GM19438 (cell line): ENCODE measurements around the gene BANF2.

Experiments
- ATAC-seq: cut with Tn5 transposase; IDR thresholded peaks from one replicate; pipeline ENCODE4 v1.9.1; 2021; ENCODE audit warnings: low read depth; ENCODE audit not compliant: unreplicated experiment

Gene BANF2

DNA sequence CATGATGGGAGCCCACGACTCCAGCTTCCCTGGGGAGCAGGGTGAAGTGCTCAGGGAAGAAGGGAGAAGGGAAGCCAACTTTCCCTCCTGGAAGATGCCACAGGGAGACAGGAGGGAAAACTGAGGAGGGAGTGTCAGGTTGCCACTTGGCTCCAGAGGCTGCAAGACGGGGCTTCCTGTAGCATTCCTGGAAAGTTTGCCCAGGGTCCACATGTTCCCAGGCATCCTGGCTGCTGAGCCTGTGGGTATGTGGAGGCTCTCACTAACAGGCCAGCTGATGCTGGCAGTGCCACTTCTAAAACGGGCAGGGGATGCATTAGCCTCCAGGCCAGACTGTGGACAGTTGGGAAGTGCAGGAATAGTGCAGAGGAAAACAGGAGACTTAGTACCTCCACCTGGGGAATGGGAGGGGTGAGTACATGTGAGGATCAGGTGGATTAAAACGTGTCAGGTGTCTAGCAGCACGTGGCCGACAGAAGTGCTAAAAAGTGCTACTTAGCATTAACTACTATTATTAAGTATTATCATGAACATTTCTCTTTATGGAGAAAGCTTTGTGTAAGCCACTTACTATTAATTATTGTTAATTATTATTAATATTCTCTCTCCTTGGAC, 33.2 kb downstream of the BANF2 start:
- no peak for ATAC-seq

DNA sequence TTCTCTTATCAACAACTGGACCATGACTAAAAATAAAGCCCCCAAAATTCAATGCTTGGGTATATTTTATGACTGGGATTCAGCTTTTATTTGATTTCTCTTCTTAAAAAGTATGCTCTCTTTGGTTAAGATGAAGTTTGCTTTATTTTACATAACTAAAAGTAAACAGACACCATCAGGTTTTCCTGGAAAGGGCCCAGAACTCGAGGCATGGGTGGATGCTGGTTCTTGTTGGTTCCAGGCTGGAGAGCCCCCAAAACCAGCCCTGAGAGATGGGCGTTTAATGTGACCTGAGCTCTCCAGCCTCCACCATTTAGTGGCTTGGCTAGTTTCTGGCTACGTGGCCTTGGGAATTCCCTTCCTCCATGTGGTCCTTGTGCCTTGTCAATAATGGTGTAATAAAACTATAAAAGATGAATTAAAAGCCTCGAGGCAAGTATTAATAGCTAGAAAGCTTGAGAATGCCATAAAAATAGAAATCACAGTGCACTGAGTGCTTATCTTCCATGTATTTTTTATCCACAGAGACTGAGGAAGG, 34.1 kb downstream of the BANF2 start:
- no peak for ATAC-seq

DNA sequence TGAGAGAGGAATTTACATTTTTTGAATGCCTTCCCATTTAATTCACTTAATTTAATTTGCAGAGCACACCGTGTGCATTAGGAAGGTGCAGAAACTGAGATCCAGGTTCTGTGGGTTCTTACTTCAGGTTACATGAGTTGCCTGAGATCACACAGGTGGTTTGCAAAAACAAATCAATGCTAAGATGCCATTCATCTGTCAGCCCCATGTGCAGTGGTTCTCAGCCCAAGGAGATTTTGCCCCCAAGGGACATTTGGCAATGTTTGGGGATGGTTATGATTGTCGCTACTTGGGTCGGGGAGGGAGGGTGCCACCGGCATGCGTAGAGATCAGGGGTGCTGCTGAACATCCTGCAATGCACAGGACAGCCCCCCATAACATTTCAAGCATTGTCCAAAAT, 34.6 kb downstream of the BANF2 start:
- no peak for ATAC-seq

DNA sequence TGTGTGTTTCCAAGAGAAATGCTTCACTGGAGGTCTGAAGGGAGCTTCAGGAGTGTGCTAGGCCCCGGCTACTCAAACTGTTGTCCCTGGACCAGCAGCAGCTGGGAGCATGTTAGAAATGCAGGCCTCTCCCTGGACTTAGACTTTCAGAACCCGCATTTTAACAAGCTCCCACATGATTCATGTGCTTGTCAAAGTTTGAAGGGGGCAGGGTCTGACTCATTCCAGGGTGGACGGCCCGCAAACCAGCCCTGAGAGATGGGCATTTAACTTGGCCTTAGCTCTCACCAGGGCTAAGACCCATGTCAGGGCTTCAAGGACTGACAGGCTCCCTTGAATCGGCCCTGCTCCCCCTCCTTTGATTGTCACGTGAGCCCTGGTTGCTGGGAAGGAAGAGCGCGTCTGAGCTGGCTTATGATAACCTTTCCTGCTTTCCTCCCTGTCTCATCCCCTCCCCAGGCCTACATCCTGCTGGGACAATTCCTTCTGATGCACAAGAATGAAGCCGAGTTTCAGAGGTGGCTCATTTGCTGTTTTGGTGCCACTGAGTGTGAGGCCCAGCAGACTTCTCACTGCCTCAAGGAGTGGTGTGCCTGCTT, 35.5 kb downstream of the BANF2 start:
- ATAC-seq = no peak

GRCh38 chr20:17735959-17736621, 36.3 kb downstream of the BANF2 start:
- no peak for ATAC-seq

DNA sequence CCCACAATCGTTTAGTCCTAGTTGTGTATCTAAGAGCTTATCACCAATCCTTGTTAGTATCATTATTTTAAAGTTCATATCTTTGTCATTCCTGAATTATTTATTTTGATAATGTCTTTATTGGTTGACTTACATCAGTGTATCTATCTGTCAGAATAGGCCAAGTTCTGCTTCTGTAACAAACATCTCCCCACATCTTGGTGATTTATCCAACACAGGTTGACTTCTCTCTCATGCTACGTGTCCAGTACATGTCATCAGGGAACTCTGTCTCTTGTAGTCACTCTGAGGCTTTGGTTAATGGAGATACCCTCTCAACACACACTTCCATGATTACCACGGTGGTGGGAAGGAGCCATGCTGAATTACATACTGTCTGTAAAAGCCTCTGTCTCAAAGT, 38.4 kb downstream of the BANF2 start:
- no peak for ATAC-seq

- no peak for ATAC-seq
Observed at GRCh38 chr20:17741220-17741619, 41.5 kb downstream of the BANF2 start.

DNA sequence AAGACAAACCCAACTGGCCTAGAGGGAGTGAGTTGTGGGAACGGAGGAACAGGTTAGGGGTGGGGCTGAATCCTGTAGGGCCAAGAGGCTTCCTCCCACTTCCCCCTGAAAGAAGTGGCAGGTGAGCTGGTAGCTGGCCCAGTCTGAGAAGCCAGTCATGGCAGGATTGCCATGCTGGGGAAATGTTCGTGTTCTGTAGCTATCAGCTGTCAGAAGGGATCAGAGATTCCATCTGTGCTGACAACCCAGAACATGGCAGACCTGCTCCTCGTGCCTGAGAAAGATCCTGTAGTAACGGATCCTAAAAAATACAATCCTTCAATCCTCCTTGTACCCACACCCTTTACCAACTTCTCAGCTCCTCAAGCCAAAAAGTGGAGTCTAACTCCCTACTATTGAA, 43.0 kb downstream of the BANF2 start:
- no peak for ATAC-seq

GRCh38 chr20:17743677-17744076, 43.9 kb downstream of the BANF2 start:
- ATAC-seq = no peak

GRCh38 chr20:17747431-17747846, 47.7 kb downstream of the BANF2 start:
- ATAC-seq = no peak

DNA sequence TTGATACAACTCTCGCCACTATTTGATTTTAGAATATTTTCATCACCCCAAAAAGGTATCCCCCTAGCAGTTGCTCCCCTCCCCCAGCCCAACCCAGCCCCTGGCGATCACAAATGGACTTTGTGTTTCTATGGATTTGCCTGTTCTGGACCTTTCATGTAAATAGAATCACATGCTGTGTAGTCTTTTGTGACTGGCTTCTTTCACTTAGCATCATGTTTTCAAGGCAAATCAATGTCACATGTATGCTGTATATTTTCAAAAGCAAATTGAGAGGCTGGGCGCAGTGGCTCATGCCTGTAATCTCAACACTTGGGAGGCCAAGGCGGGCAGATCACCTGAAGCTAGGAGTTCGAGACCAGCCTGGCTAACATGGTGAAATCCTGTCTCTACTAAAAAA, 48.5 kb downstream of the BANF2 start:
- ATAC-seq = no peak

DNA sequence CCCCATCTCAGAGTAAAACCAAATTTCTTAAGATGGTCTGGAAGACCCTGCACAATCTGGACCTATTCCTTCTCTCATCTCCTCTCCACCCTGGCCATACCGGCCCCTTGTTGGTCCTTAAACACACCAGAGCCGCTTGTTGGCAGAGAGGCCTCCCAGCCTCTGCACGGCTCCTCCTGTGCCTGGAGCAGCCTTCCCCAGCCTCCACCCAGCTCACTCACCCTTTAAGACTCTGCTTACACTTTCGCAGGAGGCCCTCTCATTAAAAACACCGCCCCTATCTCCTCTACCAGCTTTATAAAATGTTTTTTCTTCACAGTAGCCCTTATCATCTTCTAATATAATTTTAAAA, 49.8 kb downstream of the BANF2 start:
- ATAC-seq = no peak

DNA sequence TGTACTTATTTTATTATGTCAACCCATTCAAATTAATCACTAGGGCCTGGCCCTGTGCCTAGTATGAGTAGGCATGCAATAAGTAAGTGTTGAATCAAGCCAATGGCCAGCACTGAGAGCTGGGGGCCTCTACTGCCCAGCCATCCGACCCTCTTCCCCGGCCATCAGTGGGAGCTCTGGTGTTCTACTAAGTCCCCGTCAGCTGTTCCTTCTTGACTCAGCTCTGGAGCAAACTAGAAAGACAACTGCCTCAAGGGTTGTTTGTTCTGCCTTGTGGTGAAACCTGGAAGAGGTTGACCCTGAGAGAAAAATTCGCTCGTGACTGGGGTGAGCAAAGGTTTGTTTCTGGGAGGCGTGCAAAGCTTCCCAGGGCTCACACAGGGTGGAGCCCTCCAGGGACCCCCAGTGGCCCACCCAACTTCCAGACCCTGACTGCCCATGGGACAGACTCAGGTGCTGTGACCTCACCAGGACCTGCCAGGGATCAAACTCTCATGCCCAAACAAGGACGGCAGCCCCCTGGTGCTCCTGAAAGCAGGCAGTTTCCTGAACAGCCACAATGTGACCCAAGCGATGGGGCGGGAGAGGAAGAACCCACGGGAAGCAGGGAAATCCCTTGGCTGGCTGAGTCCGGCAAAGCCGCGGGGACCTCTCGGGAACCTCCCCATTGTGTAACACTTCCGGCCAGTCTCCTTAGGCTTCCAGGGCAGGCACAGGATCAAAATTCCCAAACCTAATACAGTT, 50.4 kb downstream of the BANF2 start:
- no peak for ATAC-seq

GRCh38 chr20:17750722-17751045, 50.9 kb downstream of the BANF2 start:
- ATAC-seq = no peak

DNA sequence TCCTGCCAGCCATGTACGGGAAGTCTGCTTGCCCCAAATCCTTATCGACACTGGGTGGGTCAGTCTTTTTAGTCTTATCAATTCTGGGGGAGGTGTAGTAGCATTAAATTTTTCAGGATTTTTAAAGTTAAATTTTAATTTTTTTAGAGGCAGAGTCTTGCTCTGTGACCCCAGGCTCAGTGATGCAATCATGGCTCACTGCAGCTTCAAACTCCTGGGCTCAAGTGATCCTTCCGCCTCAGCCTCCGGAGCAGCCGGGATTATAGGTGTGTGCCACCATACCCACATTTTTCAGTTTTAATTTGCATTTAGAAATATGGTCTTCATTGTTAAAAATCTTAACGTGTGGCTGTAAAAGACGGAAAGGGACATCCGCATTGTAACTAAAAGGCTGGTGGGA, 51.9 kb downstream of the BANF2 start:
- no peak for ATAC-seq

DNA sequence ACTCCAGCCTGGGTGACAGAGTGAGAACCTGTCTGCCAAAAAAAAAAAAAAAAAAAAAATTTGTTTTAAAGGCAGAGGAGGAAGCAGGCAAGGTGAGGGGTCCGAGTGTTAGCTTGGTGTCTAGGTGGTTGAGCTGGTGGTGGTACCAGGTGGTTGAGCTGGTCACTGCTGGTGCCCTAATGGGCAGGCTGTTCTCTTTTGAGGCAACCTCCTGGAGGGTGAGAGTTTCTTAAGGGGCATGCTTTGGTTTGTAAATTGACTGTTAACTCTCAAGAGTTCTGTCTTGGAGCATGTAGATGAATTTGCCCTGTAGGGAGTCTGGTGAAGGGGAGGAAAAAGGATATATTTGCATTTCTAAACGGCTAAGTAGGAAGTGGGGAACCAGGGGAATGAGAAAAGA, 52.7 kb downstream of the BANF2 start:
- no peak for ATAC-seq

- no peak for ATAC-seq
Observed at GRCh38 chr20:17753516-17753915, 53.8 kb downstream of the BANF2 start.

DNA sequence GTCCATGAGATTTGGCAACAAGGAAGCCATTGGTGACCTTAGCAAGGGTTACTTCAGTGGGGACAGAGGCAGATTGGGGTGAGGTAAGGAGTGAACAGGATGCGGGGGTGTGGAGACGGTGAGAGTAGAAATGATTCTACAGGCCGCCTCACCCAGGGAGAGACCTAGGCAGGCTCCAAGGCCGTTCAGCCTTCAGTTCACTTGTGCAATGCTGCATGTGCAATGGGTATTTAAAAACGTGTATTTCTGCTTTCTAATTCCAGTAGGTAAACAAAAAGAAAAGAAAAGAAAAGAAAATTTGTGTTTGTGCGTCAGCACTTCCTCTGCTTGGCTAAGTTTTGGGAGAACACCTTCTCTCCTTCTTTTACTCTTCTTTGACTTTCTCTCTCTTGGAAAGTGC, 56.8 kb downstream of the BANF2 start:
- ATAC-seq = no peak

GRCh38 chr20:17757496-17757895, 57.7 kb downstream of the BANF2 start:
- ATAC-seq = no peak

GRCh38 chr20:17758010-17758409, 58.2 kb downstream of the BANF2 start:
- no peak for ATAC-seq

- no peak for ATAC-seq
Observed at GRCh38 chr20:17758512-17758911, 58.7 kb downstream of the BANF2 start.

- ATAC-seq = no peak
Observed at GRCh38 chr20:17759449-17759848, 59.7 kb downstream of the BANF2 start.
